Measurements from ENCODE around the gene MPC1.
"Not testable (repeated sequence)": the region's sequence is repeated elsewhere in the genome, so short reads cannot be mapped to it uniquely, and the experiment has no call there.

The MPC1 gene

DNA sequence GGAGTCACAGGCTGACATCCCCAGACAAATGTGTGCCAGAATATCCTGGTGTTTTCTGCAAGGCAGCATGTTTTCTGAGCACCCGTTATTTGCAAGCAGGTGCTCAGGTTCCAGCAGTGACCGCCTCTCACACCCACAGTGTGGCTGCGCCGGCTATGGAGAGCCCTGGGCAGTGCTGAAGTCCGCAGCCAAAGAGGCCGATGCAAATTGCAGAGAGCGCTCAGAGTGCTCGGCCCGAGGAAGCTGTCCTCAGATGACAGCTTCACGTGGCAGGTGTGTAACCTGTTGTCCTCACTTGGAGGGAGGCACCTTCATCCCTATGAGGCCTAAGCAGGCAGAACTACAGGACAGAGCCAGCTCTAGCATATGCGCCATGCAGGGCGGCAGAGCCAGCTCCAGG, 23.5 kb upstream of the MPC1 start:
- Histone ChIP-seq H3K9ac (ENCODE audit: low read length in 2 of 2) (no peak overlapping the region), H3K4me3 (ENCODE audit: low read length in 2 of 2) (no peak overlapping the region), H3K4me1 (ENCODE audit: control insufficient read depth, insufficient read depth, low read length) (no peaks in the 10 kb centered on the region), H3K36me3 (ENCODE audit: control insufficient read depth in 2 of 2, insufficient read depth in 2 of 2, low read length in 2 of 2) (peaks cover 0 to 2% of the 10 kb centered on the region in 2 donors), H3K27me3 (ENCODE audit: control insufficient read depth in 1 of 2, insufficient read depth in 2 of 2, low read length in 2 of 2) (peaks cover 0 to 4% of the 10 kb centered on the region in 2 donors), H3K27ac (ENCODE audit: low read length) (no peak overlapping the region), H3K9me3 (ENCODE audit: control insufficient read depth in 2 of 2, low read length in 2 of 2) (no peaks in the 10 kb centered on the region)

DNA sequence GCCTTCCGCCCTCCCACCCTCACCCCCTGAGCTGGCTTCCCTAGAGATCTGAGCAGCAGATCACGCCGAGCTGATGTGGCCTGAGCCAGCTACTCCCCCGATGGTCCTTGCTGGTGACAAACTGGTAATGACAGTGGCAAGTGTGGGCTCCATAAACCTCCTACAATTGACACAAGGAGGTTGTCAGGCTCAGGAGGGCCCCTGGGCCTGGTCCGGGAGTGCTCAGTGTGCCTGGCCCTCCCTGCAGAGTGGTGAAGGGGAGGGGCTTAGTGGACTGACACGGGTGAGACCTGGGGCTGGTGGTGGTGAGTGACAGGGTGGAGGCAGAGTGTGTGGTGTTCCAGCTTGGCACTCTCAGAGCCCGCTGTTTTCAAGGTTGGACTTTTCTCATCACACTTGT, 22.6 kb upstream of the MPC1 start:
- H3K27me3 ChIP-seq (ENCODE audit: control insufficient read depth in 1 of 2, insufficient read depth in 2 of 2, low read length in 2 of 2): peaks cover 0 to 4% of the 10 kb centered on the region in 2 donors
- H3K27ac ChIP-seq (ENCODE audit: low read length): no peak overlapping the region
- peaks cover 0 to 2% of the 10 kb centered on the region in 2 donors for H3K36me3 ChIP-seq (ENCODE audit: control insufficient read depth in 2 of 2, insufficient read depth in 2 of 2, low read length in 2 of 2)
- H3K9ac ChIP-seq (ENCODE audit: low read length in 2 of 2): no peak overlapping the region
- no peak overlapping the region for H3K4me3 ChIP-seq (ENCODE audit: low read length in 2 of 2)
- peaks cover 2% of the 10 kb centered on the region for H3K4me1 ChIP-seq (ENCODE audit: control insufficient read depth, insufficient read depth, low read length)
- H3K9me3 ChIP-seq (ENCODE audit: control insufficient read depth in 2 of 2, low read length in 2 of 2): no peaks in the 10 kb centered on the region

DNA sequence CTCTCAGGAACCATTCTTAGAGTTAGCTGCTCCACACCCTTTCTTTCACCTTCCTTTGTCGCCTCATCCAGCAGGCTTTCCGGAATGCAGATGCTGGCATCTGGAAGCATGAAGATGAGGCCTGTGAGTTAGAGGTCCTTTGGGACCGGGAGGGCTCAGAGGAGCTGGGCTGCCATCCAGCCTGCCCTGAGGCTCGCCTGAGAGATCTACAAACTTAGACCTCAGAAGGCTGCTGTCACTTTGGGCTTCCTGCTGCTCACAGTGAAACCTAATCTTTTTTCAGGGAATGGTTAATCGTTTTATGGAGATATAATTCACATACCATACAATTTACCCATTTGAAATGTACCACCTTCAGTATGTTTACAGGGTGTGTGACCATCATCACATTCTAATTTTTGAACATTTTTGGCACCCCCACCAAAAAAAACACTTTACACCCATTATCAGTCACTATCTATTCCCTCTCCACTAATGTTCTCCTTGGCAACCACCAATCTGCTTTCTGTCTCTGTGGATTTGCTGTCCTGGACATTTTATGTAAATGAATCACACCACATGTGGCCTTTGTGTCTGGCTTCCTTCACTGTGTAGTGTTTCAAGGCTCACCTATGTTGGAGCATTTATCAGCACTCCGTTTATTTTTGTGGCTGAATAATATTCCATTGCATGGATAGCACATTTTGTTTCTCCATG, 20.0 kb upstream of the MPC1 start:
- H3K27ac ChIP-seq (ENCODE audit: low read length): no peak overlapping the region

DNA sequence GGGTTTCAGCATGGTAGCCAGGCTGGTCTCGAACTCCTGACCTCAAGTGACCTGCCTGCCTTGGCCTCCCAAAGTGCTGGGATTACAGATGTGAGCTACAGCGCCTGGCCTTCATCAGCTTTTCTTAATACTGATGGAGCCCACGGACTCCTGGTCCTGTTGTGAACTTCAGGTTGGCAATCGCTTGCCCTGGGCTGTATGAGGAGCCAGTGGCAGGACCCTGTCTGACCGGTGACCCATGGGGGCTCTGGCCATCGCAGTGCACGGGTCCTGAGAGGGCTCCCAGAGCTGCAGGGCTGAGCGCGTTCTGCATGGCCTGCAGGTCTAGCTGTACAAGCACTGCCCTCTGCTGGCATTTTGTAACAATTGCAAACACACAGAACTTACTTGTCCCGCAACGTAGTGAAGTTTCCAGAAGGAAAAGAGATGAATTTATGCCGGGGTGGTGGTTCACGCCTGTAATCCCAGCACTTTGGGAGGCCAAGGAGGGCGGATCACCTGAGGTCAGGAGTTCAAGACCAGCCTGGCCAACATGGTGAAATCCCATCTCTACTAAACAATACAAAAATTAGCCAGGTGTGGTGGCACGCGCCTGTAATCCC, 18.0 kb upstream of the MPC1 start:
- H3K36me3 ChIP-seq (ENCODE audit: control insufficient read depth in 2 of 2, insufficient read depth in 2 of 2, low read length in 2 of 2); H3K27ac ChIP-seq (ENCODE audit: low read length); H3K9ac ChIP-seq (ENCODE audit: low read length in 2 of 2); H3K4me1 ChIP-seq (ENCODE audit: control insufficient read depth, insufficient read depth, low read length); H3K4me3 ChIP-seq (ENCODE audit: low read length in 2 of 2); H3K9me3 ChIP-seq (ENCODE audit: control insufficient read depth in 2 of 2, low read length in 2 of 2): not testable (repeated sequence)
- H3K27me3 ChIP-seq (ENCODE audit: control insufficient read depth in 1 of 2, insufficient read depth in 2 of 2, low read length in 2 of 2): peaks cover 18 to 25% of the 10 kb centered on the region in 2 donors

More for the DNA sequence above, 20.0 kb upstream of the MPC1 start:
- Histone ChIP-seq H3K36me3 (ENCODE audit: control insufficient read depth in 2 of 2, insufficient read depth in 2 of 2, low read length in 2 of 2) (no peaks in the 10 kb centered on the region), H3K4me3 (ENCODE audit: low read length in 2 of 2) (no peak overlapping the region), H3K27me3 (ENCODE audit: control insufficient read depth in 1 of 2, insufficient read depth in 2 of 2, low read length in 2 of 2) (peaks cover 5 to 14% of the 10 kb centered on the region in 2 donors), H3K4me1 (ENCODE audit: control insufficient read depth, insufficient read depth, low read length) (peaks cover 2% of the 10 kb centered on the region), H3K9me3 (ENCODE audit: control insufficient read depth in 2 of 2, low read length in 2 of 2) (no peaks in the 10 kb centered on the region), H3K9ac (ENCODE audit: low read length in 2 of 2) (no peak overlapping the region)

DNA sequence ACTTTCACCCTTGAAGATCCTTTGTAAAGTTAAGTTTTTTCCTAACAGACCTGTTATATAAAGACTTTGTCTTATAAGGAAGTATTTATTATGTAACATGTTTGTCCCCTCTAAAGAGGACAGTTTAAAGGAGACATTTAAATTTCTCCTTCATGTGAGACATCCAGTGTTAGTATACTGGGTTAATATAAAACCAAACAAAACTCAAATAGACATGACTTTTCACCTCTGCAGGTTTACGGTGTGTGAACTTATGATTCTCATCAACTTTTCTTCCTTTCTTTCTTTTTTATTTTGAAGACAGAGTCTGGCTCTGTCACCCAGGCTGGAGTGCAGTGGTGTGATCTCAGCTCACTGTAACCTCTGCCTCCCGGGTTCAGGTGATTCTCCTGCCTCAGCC, 17.4 kb upstream of the MPC1 start:
- H3K27me3 ChIP-seq (ENCODE audit: control insufficient read depth in 1 of 2, insufficient read depth in 2 of 2, low read length in 2 of 2): peaks cover 19 to 27% of the 10 kb centered on the region in 2 donors
- H3K4me3 ChIP-seq (ENCODE audit: low read length in 2 of 2): no peak overlapping the region
- H3K9me3 ChIP-seq (ENCODE audit: control insufficient read depth in 2 of 2, low read length in 2 of 2): no peaks in the 10 kb centered on the region
- H3K36me3 ChIP-seq (ENCODE audit: control insufficient read depth in 2 of 2, insufficient read depth in 2 of 2, low read length in 2 of 2): no peaks in the 10 kb centered on the region
- no peak overlapping the region for H3K9ac ChIP-seq (ENCODE audit: low read length in 2 of 2)
- H3K27ac ChIP-seq (ENCODE audit: low read length): no peak overlapping the region
- H3K4me1 ChIP-seq (ENCODE audit: control insufficient read depth, insufficient read depth, low read length): peaks cover 2% of the 10 kb centered on the region

DNA sequence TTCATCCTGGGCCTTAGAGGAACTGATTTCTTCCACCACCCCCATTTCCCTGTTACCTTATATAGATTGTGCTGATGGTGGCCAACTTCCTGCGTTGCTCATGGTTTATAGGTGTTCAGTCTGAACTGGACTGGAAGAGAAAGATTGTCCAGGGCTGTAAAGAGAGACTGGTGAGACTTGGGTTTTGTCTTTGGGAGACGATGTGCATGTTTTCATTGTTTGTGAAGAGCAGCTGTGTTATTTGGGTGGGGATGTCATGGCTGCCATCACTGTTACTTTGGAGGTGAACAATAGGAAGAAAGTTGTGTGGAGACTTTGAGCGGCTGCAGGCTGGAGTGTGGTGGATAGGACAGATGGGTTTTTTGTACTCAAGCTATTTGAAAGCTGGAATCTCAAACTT, 15.6 kb upstream of the MPC1 start:
- H3K27me3 ChIP-seq (ENCODE audit: control insufficient read depth in 1 of 2, insufficient read depth in 2 of 2, low read length in 2 of 2): peaks cover 22 to 33% of the 10 kb centered on the region in 2 donors

DNA sequence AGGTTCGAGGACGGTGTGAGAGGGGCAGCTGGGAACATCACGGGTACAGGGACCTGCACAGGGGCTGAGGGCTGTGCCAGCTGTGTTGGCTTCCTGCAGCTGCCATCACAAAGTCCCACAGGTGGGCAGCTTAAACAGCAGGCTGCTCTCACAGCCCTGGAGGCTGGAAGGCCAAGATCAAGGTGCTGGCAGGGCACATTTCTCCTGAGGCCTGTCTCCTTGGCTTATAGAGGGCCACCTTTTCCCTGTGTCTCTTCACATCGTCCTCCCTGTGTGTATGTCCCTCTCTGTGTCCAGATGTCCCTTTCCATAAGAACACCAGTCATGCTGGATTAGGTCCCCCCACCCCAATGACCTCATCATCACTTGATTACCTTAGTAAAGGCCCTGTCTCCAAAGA, 15.1 kb upstream of the MPC1 start:
- H3K9me3 ChIP-seq (ENCODE audit: control insufficient read depth in 2 of 2, low read length in 2 of 2): no peaks in the 10 kb centered on the region
- no peak overlapping the region for H3K27ac ChIP-seq (ENCODE audit: low read length)
- no peaks in the 10 kb centered on the region for H3K36me3 ChIP-seq (ENCODE audit: control insufficient read depth in 2 of 2, insufficient read depth in 2 of 2, low read length in 2 of 2)
- no peak overlapping the region for H3K4me3 ChIP-seq (ENCODE audit: low read length in 2 of 2)
- peaks cover 2% of the 10 kb centered on the region for H3K4me1 ChIP-seq (ENCODE audit: control insufficient read depth, insufficient read depth, low read length)
- H3K9ac ChIP-seq (ENCODE audit: low read length in 2 of 2): no peak overlapping the region
- H3K27me3 ChIP-seq (ENCODE audit: control insufficient read depth in 1 of 2, insufficient read depth in 2 of 2, low read length in 2 of 2): peaks cover 22 to 33% of the 10 kb centered on the region in 2 donors

More for the DNA sequence above, 15.6 kb upstream of the MPC1 start:
- H3K9ac ChIP-seq (ENCODE audit: low read length in 2 of 2): no peak overlapping the region
- H3K36me3 ChIP-seq (ENCODE audit: control insufficient read depth in 2 of 2, insufficient read depth in 2 of 2, low read length in 2 of 2): no peaks in the 10 kb centered on the region
- no peaks in the 10 kb centered on the region for H3K9me3 ChIP-seq (ENCODE audit: control insufficient read depth in 2 of 2, low read length in 2 of 2)
- peaks cover 2% of the 10 kb centered on the region for H3K4me1 ChIP-seq (ENCODE audit: control insufficient read depth, insufficient read depth, low read length)
- H3K4me3 ChIP-seq (ENCODE audit: low read length in 2 of 2): no peak overlapping the region
- H3K27ac ChIP-seq (ENCODE audit: low read length): no peak overlapping the region

DNA sequence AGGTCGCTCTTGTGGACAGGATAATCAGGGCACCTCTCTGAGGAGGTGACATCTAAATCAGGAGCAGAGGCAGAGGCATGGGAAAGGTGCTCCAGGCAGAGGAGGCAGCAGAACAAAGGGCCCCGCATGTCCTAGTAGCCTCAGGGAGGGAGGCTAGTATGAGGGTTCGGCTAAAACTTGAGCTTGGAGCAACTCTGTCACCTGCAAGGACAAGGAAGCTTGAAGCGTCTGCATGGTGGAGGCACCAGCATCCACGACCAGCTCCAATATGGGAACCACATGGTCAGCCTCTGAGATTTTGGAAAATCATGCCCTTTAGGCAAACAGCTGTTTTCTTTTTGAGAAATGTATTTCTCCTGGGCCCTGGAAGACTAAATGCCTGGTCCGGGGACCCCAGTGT, 13.0 kb upstream of the MPC1 start:
- H3K4me3 ChIP-seq (ENCODE audit: low read length in 2 of 2): no peak overlapping the region
- H3K27ac ChIP-seq (ENCODE audit: low read length): no peak overlapping the region
- no peaks in the 10 kb centered on the region for H3K36me3 ChIP-seq (ENCODE audit: control insufficient read depth in 2 of 2, insufficient read depth in 2 of 2, low read length in 2 of 2)
- H3K27me3 ChIP-seq (ENCODE audit: control insufficient read depth in 1 of 2, insufficient read depth in 2 of 2, low read length in 2 of 2): peaks cover 22 to 30% of the 10 kb centered on the region in 2 donors
- H3K9ac ChIP-seq (ENCODE audit: low read length in 2 of 2): no peak overlapping the region
- H3K4me1 ChIP-seq (ENCODE audit: control insufficient read depth, insufficient read depth, low read length): no peaks in the 10 kb centered on the region
- H3K9me3 ChIP-seq (ENCODE audit: control insufficient read depth in 2 of 2, low read length in 2 of 2): no peaks in the 10 kb centered on the region

DNA sequence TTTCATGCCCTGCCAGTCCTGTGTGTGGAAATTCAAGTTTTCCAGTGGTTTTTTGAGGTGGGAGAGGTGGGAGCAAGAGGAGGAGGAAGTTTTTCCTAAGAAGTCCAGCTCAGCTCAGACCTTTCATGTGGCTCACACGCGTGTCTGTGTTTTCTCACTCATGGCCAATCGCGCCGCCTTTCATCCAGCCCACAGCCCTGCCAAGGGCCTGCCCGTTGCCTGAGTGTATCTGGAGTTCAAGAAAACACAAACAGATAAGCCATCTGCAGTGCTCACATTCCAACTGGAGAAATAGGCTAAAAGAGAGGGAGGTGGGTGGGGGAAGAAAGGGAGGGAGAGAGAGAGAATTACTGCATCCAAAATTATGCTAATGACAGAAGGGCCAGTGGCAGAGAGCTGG, 12.6 kb upstream of the MPC1 start:
- peaks cover 22 to 30% of the 10 kb centered on the region in 2 donors for H3K27me3 ChIP-seq (ENCODE audit: control insufficient read depth in 1 of 2, insufficient read depth in 2 of 2, low read length in 2 of 2)
- no peak overlapping the region for H3K9ac ChIP-seq (ENCODE audit: low read length in 2 of 2)
- H3K27ac ChIP-seq (ENCODE audit: low read length): no peak overlapping the region

DNA sequence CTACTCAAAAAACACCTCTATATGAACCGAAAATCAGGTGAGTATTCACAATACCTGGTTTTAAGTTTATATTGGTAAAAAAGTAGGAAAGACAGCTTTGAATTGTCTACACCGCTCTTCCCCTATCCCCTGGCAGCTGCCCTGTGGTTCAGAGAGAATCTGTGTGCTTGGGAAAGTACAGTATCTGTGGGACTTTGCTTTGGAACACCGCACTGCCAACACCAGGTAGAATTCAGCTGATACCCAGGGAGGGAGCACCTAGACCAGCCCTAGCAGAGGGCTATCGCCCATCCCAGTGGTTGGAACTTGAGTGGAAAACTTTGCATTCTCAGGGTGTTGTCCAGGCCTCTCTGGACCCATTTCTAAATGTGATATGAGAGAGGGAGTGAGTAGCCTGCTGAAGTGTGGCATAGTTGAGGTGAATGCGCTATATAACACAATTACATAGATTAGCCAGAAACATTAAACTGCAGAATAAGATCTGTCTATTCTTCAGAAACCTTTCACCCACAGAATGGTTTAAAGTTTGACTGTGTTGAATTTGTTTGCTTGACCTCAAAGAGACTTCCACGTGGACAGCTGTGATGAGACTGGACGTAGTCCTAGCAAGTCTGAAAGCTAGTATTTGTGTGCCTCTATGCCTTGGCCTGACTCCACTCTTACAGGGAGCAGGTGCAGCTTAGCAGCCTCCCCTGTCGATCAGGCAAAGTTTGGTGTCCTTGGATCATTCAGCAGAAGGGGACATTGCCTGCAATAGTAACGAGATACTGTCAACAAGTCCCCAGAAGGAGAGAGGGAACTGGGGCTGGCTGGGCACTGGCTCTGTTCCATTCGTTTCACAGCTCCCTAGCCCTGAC, 11.5 kb upstream of the MPC1 start:
- Histone ChIP-seq H3K27ac (ENCODE audit: low read length) (no peak overlapping the region), H3K4me3 (ENCODE audit: low read length in 2 of 2) (no peak overlapping the region)

More for the DNA sequence above, 12.6 kb upstream of the MPC1 start:
- Histone ChIP-seq H3K4me1 (ENCODE audit: control insufficient read depth, insufficient read depth, low read length) (no peaks in the 10 kb centered on the region), H3K36me3 (ENCODE audit: control insufficient read depth in 2 of 2, insufficient read depth in 2 of 2, low read length in 2 of 2) (no peaks in the 10 kb centered on the region), H3K4me3 (ENCODE audit: low read length in 2 of 2) (no peak overlapping the region), H3K9me3 (ENCODE audit: control insufficient read depth in 2 of 2, low read length in 2 of 2) (no peaks in the 10 kb centered on the region)

More for the DNA sequence above, 11.5 kb upstream of the MPC1 start:
- Histone ChIP-seq H3K9ac (ENCODE audit: low read length in 2 of 2) (no peak overlapping the region), H3K27me3 (ENCODE audit: control insufficient read depth in 1 of 2, insufficient read depth in 2 of 2, low read length in 2 of 2) (peaks cover 22 to 28% of the 10 kb centered on the region in 2 donors), H3K9me3 (ENCODE audit: control insufficient read depth in 2 of 2, low read length in 2 of 2) (no peaks in the 10 kb centered on the region), H3K36me3 (ENCODE audit: control insufficient read depth in 2 of 2, insufficient read depth in 2 of 2, low read length in 2 of 2) (no peaks in the 10 kb centered on the region), H3K4me1 (ENCODE audit: control insufficient read depth, insufficient read depth, low read length) (no peaks in the 10 kb centered on the region)

All from stomach smooth muscle (tissue), 2 donors.